Transverse colon (tissue), 4 donors: Measurements from ENCODE around the gene DHDDS.
"Not testable (repeated sequence)": the region's sequence is repeated elsewhere in the genome, so short reads cannot be mapped to it uniquely, and the experiment has no call there.

Experiments used
- CTCF ChIP-seq, 5 experiments: fragments of 200-600 bp in 3 of 5; fragments of 450-650 bp in 2 of 5; sonication (generic) in 3 of 5; IDR thresholded peaks; 1 replicate in 2 of 5; 2 replicates in 3 of 5; pipeline ENCODE4 v1.5.1; 2016 to 2017; ENCODE audit warnings: antibody characterized with exemption in 5 of 5, inconsistent platforms in 3 of 5, mild to moderate bottlenecking in 2 of 5, moderate library complexity in 1 of 5
- EP300 ChIP-seq: sonication (generic); formaldehyde crosslinking; IDR thresholded peaks from one replicate; pipeline ENCODE4 v1.6.1; 2017; ENCODE audit warnings: antibody characterized with exemption, low read depth
- POLR2A ChIP-seq: fragments of 450-650 bp; IDR thresholded peaks from one replicate; pipeline ENCODE4 v1.6.1; 2016; ENCODE audit warnings: antibody characterized with exemption, mild to moderate bottlenecking, moderate library complexity
- POLR2AphosphoS5 ChIP-seq, 3 donors: sonication (generic); formaldehyde crosslinking; IDR thresholded peaks; one replicate each; pipeline ENCODE4 v1.6.1; 2016; ENCODE audit warnings: antibody characterized with exemption in 3 of 3

GRCh38 chr1:26515836-26516235, 83.7 kb downstream of the DHDDS start:
- not testable (repeated sequence) for TF ChIP-seq POLR2A; CTCF (IDR thresholded peaks at IDR 0.05); POLR2AphosphoS5 (IDR thresholded peaks at IDR 0.05); EP300
